ENCODE measurements around the gene SMOC2.
"Not testable (repeated sequence)": the region's sequence is repeated elsewhere in the genome, so short reads cannot be mapped to it uniquely, and the experiment has no call there.

The SMOC2 gene

DNA sequence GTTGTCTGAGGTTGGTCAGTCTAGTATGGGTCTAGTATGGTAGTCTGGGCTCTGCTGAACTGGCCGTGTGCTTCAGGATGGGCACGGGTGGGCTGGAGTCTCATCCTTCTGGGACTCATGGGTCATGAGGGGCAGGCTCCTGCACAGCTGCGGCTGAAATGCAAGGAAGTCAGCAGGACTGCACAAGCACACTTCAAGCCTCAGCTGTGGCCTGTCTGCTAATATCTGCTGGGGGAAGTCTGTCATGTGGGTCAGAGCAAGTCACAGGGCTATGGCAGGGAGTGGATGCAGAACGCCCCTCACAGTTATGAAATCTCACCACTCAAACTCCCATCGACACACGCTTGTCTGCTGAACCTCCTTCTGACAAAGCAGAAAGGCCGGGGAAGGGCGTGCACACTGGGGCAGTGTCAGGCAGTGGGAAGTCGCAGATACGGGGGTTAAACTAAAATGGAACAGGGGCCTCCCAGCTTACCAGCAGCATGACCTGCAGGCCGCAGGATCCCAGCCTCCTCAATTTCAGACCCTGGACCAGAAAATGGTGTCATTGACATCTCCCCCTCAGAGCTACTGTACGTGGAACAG is 229.5 kb downstream of the SMOC2 start:
- no peak for DNase-seq

GRCh38 chr6:168671028-168671862 is 230.3 kb downstream of the SMOC2 start:
- no peak for DNase-seq

- DNase-seq = no peak
Observed at GRCh38 chr6:168671863-168672546, 231.0 kb downstream of the SMOC2 start.

- DNase-seq = no peak
Observed at GRCh38 chr6:168674595-168674994, 233.6 kb downstream of the SMOC2 start.

- no peak for DNase-seq
Observed at GRCh38 chr6:168675375-168675774, 234.4 kb downstream of the SMOC2 start.

GRCh38 chr6:168675933-168676551 is 235.1 kb downstream of the SMOC2 start:
- DNase-seq = no peak

GRCh38 chr6:168676552-168677322 is 235.8 kb downstream of the SMOC2 start:
- no peak for DNase-seq

DNA sequence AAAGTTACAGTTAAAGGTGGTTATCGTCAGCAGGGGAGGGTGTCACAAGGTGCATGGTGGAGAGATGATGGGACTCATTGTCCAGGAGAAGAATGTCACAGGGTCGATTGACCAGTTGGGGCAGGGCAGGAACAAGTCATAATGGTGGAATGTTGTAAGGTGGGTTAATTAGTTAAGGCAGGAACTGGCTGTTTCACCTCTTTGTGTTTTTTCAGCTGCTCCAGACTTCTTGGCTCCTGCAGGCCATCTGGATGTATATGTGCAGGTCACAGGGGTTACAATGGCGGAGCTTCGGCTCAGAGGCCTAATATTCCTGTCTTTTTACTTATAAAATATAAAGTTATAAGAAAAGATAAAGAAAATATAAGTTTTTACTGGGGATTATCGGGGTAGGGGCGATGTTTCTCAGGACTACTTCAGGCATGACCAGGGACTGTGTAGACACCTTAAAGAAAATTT is 236.4 kb downstream of the SMOC2 start:
- not testable (repeated sequence) for DNase-seq

- no peak for DNase-seq
Observed at GRCh38 chr6:168678077-168678476, 237.1 kb downstream of the SMOC2 start.

DNA sequence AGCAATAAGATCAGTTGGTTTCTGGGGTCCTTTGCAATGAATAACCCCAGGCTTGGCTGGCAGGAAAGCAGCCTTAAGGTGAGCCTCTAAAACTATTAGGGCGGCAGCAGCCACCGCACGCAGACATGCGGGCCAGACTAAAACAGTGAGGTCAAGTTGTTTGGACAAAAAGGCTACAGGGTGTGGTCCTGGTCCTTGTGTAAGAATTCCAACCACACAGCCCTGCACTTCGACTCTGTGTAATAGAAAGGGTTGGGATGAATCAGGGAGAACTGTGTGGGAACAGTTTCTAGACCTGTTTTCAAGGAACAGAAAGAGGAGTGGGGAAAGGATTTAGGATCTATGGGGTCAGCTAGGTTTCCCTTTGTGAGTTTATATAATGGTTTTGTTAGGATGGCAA is 237.6 kb downstream of the SMOC2 start:
- DNase-seq = no peak

DNA sequence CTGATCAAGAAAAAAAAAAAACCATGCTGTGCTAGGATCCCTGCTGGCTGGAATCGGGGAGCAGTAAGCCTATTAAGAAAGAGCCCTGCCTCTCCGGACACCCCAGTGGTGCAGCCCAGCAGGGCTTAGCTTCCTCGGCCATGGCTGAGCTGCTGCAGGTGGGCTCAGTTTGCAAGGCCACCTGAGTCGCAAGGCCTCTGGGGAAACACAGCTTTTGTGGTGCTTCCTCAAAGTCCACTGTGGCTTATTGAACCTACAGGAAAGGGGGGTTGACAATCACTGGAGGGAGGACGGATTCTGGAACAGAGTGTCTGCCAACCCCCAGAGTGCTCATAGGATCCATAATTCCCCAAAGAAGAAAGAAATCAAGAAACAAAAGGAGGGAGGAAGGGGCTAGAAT is 240.8 kb downstream of the SMOC2 start:
- DNase-seq = no peak

DNA sequence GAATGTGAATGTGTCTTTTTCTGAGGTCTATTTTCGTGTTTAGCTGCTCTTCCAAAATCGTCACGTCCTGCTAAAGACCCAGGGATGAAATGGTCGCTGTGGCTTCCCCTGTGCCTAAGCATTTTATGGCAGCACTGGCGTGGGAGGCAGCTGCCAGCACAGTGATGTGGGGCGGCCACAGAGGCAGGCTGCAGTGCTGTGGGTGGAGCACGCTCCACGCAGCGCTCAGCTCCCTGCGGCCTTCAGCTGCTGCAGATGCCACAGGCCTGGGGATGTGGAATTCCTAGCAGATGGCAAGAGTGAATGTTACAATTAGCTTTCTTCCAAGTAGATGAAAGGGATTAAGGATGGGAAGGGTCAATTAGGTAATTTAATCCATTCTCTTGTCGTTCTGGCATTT is 242.6 kb downstream of the SMOC2 start:
- no peak for DNase-seq

DNA sequence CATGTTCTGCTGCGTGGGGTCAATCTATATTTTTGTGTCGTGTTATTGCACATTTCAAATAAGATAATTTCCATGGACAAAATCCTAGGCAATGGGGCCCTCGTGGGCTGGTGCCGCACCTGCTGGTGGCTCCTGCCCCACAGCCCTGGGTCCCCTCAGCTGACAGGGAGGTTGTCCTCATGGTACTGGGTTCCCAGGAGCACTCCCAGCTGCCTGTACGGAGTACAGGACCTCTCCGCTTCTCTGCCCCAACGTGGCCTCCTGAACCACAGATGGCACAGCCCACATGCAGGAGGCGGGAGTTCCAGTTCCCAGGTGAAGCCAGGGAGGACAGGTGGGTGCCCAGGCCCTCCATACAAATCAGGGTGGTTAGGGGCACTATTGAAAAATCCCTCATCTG is 243.5 kb downstream of the SMOC2 start:
- no peak for DNase-seq

DNA sequence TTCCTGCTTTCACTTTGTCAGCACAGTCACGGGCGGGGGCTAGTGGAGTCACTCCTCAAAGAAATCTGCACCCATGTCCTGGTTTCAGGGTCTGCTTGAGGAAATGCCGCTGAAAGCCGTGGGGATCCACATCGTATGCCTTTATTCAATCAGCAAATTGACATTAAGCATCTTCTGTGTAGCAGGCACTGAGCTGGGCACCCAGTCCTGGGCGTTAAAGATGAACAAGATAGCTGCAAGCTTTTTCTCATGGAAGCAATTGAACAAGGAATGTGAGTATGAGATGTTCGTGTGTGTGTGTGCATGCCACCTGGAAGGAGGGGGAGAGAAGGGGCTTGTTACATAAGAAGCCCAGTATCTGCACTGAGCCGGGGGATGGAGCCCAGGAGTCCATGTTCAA is 243.9 kb downstream of the SMOC2 start:
- DNase-seq = no peak

DNA sequence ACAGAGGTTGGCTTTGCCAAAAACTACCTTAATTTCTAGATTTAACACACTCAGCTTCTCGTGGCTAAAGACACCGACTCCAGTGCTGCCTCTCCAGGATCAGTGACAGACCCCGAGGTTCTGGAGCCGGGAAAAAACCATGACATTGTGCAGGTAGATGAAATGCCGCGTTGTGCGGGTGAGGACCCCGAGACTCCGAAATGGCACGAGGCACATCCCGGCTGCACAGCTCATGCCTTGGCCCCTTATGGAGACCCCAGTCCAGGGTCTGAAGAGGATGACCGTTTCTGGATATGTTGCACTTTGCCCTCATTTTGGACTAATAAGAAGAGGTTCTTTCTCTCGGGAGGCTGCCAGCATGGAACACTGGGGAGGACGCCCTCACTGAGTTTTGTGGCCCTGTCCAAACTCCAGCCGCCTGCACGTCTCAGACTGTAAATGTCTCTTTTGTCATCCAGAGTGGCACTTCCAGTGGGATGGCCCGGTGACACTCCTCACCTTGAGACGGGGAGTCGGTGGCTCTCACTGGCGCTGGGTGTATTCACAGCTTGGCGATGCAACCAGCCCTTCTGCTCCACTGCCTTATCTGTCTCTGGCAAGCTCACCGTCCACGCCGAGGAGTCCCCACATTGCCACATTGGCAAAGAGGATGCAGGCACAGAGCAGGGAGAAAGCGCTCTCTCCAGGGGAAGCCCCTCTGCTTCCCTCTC is 245.2 kb downstream of the SMOC2 start:
- DNase-seq = no peak

- no peak for DNase-seq
Observed at GRCh38 chr6:168686831-168687730, 246.1 kb downstream of the SMOC2 start.

- no peak for DNase-seq
Observed at GRCh38 chr6:168690271-168690670, 249.3 kb downstream of the SMOC2 start.

DNA sequence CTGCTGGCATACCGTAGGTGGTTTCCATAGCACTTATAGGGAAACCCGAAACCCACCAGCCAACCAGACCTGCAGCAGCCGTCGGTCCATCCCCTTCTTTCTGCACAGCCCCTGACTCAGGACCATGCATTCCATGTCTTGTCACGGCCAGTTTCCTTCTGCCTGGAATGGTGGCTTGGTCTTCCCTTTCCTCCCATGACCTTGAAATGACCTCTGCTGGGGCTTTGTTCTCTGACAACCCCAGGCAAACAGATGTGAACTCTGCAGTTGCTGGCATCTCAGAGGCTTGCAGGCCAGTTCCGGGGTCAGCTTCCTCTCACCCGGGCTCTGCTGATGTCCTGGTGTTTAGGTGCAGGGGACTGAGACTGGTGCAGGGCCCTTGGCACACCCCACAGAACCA is 250.8 kb downstream of the SMOC2 start:
- DNase-seq = no peak

DNA sequence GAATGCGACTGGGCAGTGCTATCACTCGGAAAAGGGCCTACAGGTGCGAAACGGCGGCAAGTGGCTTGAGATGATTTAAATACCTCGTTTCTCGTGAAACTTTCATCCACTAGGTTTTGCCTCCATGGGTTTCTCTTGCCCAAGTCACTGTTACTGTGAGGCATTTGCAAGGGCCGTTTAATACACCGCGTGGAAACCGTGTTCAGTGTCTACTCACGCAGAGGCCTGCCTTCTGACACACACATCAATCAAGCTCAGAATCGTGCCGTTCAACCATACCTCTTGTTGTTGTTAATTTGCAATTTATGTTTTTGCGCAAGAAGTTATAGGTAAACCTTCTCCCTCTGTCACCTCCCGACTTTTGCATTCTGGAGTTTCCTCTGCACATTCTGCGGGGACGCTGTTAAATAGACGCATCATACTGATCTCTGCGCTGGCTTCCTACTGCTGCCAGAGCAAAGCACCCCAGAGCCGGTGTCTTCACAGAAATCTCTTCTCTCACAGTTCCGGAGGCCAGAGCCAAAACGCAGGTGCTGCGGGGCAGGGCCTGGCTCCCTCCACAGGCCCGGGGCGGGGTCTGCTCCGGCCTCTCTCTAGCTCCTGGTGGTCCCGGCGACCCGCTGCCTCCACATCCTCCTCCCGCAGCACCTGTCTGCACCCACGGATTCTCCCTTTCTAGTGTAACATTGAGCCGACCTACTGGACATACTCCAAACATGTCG is 251.4 kb downstream of the SMOC2 start:
- DNase-seq = no peak

GRCh38 chr6:168692915-168693257 is 251.9 kb downstream of the SMOC2 start:
- DNase-seq = not testable (repeated sequence)

Measured in NCI-H226 (cell line).